Cardiac muscle cell (in vitro differentiated cells and primary cell): ENCODE measurements around the gene GPR148. TPM values are rescaled to one million over a fixed set of nuclear protein-coding genes. Genes with fewer than 3 reads are reported as not detected.

ENCODE experiments used
- DNase-seq, 2 donors: peaks; one replicate each; pipeline versions ENCODE4 v3.0.0 to v3.0.0-alpha.2; 2010 to 2017; ENCODE audit warnings: low read depth in 1 of 2, low spot score in 1 of 2
- H3K27ac ChIP-seq: fragments of 200-600 bp; sonication (generic); 2 replicates; pipeline ENCODE4 v1.5.1; 2016
- H3K27me3 ChIP-seq: fragments of 200-600 bp; sonication (generic); 2 replicates; pipeline ENCODE4 v1.6.0; 2016; ENCODE audit warnings: control low read depth
- H3K36me3 ChIP-seq: fragments of 200-600 bp; sonication (generic); 2 replicates; pipeline ENCODE4 v1.5.1; 2016; ENCODE audit warnings: control low read depth
- H3K4me1 ChIP-seq: fragments of 200-600 bp; sonication (generic); 2 replicates; pipeline ENCODE4 v1.8.1; 2017; ENCODE audit warnings: low read depth, mild to moderate bottlenecking, mixed run types
- H3K4me3 ChIP-seq: fragments of 200-600 bp; sonication (generic); 2 replicates; pipeline ENCODE4 v1.5.1; 2016; ENCODE audit warnings: mild to moderate bottlenecking
- H3K9me3 ChIP-seq: fragments of 200-600 bp; sonication (generic); 2 replicates; pipeline ENCODE4 v1.5.1; 2017; ENCODE audit warnings: low read depth, mild to moderate bottlenecking, control low read depth
- polyA plus RNA-seq: library from polyadenylated mRNA; unstranded; fragments of >200 nt; fragmentation: Nextera tagmentation; extraction: Ambion mirVana; gene quantifications from 2 replicates; pipeline ENCODE4 v1.2.1, GENCODE V29; 2016
- total RNA-seq: library from RNA; depleted of rRNA; stranded (reverse); fragments of >200 nt; gene quantifications from 2 replicates; pipeline ENCODE4 v1.2.3, GENCODE V29; 2016
- TF ChIP-seq, protein P1 (sequence below): IDR thresholded peaks from 2 replicates; pipeline ENCODE4 v1.5.1; 2012; ENCODE audit warnings: low read depth, mild to moderate bottlenecking, low read length

GPR148 gene
- total and polyA plus RNA-seq, 2 experiments from 2014 or later = not detected

- H3K27ac ChIP-seq = no peak overlapping the region
- no peak for DNase-seq
- no peaks in the 10 kb centered on the region for H3K9me3 ChIP-seq
- no peaks in the 10 kb centered on the region for H3K27me3 ChIP-seq
- no peaks in the 10 kb centered on the region for H3K36me3 ChIP-seq
- H3K4me1 ChIP-seq = no peaks in the 10 kb centered on the region
- H3K4me3 ChIP-seq = no peak overlapping the region
- TF ChIP-seq, protein P1, sequence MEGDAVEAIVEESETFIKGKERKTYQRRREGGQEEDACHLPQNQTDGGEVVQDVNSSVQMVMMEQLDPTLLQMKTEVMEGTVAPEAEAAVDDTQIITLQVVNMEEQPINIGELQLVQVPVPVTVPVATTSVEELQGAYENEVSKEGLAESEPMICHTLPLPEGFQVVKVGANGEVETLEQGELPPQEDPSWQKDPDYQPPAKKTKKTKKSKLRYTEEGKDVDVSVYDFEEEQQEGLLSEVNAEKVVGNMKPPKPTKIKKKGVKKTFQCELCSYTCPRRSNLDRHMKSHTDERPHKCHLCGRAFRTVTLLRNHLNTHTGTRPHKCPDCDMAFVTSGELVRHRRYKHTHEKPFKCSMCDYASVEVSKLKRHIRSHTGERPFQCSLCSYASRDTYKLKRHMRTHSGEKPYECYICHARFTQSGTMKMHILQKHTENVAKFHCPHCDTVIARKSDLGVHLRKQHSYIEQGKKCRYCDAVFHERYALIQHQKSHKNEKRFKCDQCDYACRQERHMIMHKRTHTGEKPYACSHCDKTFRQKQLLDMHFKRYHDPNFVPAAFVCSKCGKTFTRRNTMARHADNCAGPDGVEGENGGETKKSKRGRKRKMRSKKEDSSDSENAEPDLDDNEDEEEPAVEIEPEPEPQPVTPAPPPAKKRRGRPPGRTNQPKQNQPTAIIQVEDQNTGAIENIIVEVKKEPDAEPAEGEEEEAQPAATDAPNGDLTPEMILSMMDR = no peak
These were observed 33.4 kb downstream of the GPR148 start for GRCh38 chr2:130762031-130762909.

DNA sequence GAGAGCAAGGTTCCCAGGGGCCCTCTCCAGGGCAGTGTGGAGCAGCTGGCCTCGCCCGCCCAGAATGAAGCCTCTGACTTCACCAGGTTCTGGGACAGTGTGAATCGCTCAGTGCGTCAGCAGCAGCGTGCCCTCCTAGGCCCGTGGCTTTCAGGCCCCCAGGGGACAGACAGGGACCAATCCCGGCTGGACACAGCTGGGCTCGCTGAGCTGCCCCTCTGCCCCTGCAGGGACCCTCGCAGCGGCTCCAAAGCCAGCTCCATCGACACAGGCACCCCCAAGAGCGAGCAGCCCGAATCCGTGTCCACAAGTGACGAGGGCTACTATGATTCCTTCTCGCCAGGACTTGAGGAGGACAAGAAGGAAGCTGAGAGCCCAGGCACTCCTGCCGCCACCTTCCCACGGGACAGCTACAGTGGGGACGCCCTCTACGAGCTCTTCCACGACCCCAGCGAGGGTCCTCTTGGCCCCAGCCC lies 34.1 kb downstream of the GPR148 start:
- Histone ChIP-seq H3K4me1 (no peaks in the 10 kb centered on the region), H3K4me3 (no peak overlapping the region), H3K36me3 (no peaks in the 10 kb centered on the region), H3K27me3 (no peaks in the 10 kb centered on the region), H3K27ac (no peak overlapping the region), H3K9me3 (no peaks in the 10 kb centered on the region)
- no peak for DNase-seq
- TF ChIP-seq, protein P1 = no peak

GRCh38 chr2:130763405-130763804 lies 34.5 kb downstream of the GPR148 start:
- no peak for DNase-seq
- Histone ChIP-seq H3K36me3 (no peaks in the 10 kb centered on the region), H3K4me3 (no peak overlapping the region), H3K9me3 (no peaks in the 10 kb centered on the region), H3K4me1 (no peaks in the 10 kb centered on the region), H3K27me3 (no peaks in the 10 kb centered on the region), H3K27ac (no peak overlapping the region)
- TF ChIP-seq, protein P1 = no peak

DNA sequence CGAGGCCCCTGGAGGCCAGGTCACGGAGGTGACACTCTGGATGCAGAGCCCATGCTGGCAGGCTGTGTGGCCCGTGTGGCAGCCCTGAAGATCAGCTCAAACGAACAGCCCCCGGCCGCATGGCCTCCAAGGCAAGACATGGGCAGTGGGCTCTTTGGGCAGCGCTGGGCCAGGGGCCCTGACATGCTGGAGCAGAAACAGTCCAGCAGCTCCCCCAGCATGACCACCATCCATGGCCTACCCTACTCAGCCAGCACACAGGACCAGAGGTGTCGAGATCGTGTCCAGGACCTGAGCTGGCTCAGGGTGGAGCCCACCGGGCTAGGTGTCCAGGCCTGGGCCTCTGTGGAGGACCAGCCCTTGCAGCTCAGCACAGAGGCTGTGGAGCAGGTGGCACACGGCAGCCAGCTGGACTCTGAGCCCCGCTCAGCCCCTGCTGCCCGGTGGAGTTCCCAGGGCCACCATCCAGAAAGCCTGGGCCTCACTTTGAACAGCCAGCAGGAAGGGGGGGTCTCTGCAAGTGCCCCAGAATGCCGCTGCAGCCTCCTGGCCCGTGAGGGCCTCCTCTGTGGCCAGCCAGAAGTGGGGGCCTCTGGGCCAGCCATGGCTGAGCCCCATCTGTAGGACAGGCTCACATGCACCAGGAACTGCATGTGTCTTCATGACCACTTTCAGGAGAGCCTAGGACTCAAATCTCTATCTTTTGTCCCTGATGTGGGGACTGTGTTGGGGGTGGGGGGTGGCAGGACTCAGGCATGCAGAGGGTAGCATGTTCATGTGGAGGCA lies 35.4 kb downstream of the GPR148 start:
- Histone ChIP-seq H3K4me3 (no peak overlapping the region), H3K9me3 (no peaks in the 10 kb centered on the region), H3K4me1 (no peaks in the 10 kb centered on the region), H3K27me3 (no peaks in the 10 kb centered on the region), H3K36me3 (no peaks in the 10 kb centered on the region), H3K27ac (no peak overlapping the region)
- no peak for DNase-seq
- TF ChIP-seq, protein P1 = no peak

- no peak for DNase-seq
- TF ChIP-seq, protein P1 = no peak
- Histone ChIP-seq H3K4me1 (no peaks in the 10 kb centered on the region), H3K27me3 (no peaks in the 10 kb centered on the region), H3K9me3 (no peaks in the 10 kb centered on the region), H3K36me3 (no peaks in the 10 kb centered on the region), H3K4me3 (no peak overlapping the region), H3K27ac (no peak overlapping the region)
These were observed 35.9 kb downstream of the GPR148 start for GRCh38 chr2:130764821-130765115.
